Measurements from ENCODE around the gene DDX59. TPM values are rescaled to one million over a fixed set of nuclear protein-coding genes. Genes with fewer than 3 reads are reported as not detected.

The DDX59 gene
- total RNA-seq, 1 experiment from 2014 or later: 16.0 TPM

GRCh38 chr1:200707116-200707515, 37.4 kb upstream of the DDX59 start:
- Histone ChIP-seq H3K79me2 (ENCODE audit: insufficient read depth, low read length) (no peaks in the 10 kb centered on the region), H3K4me1 (ENCODE audit: control insufficient read depth in 1 of 2, insufficient read depth in 2 of 2, low read length in 2 of 2) (no peaks in the 10 kb centered on the region), H3K27me3 (ENCODE audit: insufficient read depth, low read length) (no peaks in the 10 kb centered on the region), H3K27ac (ENCODE audit: low read depth, low read length) (no peak overlapping the region), H3K4me3 (replicated peaks in 1 of 2; ENCODE audit: low read depth in 1 of 2, low read length in 2 of 2) (no peak overlapping the region), H3K9me2 (ENCODE audit: insufficient read depth) (no peaks in the 10 kb centered on the region), H3K9me3 (ENCODE audit: control insufficient read depth in 1 of 2, insufficient read depth in 1 of 2, low read depth in 1 of 2, low read length in 2 of 2) (no peaks in the 10 kb centered on the region), H4K20me1 (ENCODE audit: insufficient read depth) (no peaks in the 10 kb centered on the region), H3K9ac (ENCODE audit: low read length) (no peak overlapping the region), H2AFZ (ENCODE audit: low read depth, low read length, poor library complexity, severe bottlenecking) (no peak overlapping the region), H3K4me2 (ENCODE audit: low read length) (no peak overlapping the region), H3K36me3 (ENCODE audit: control insufficient read depth in 1 of 2, insufficient read depth in 2 of 2, low read length in 2 of 2) (no peaks in the 10 kb centered on the region)
- no peak for ATAC-seq
- intact Hi-C loops (cut with micrococcal nuclease): no loop called here
- TF ChIP-seq FOSL1 (IDR thresholded peaks at IDR 0.05; ENCODE audit: low read depth) (no peak), EZH2 (IDR thresholded peaks at IDR 0.05) (no peak), RAD21 (IDR thresholded peaks at IDR 0.05; ENCODE audit: low read depth) (no peak), POLR2A (IDR thresholded peaks at IDR 0.05; ENCODE audit: borderline replicate concordance, extremely low read depth, insufficient read depth, insufficient read length) (no peak), ATF3 (IDR thresholded peaks at IDR 0.05) (no peak), SIN3A (IDR thresholded peaks at IDR 0.05; ENCODE audit: low read depth) (no peak), SRF (IDR thresholded peaks at IDR 0.05; ENCODE audit: low read depth) (no peak), ZFX (IDR thresholded peaks at IDR 0.05) (no peak), CEBPB (IDR thresholded peaks at IDR 0.05; ENCODE audit: low read depth) (no peak), POLR2AphosphoS5 (IDR thresholded peaks at IDR 0.05; ENCODE audit: low read depth, low read length) (no peak), SP1 (IDR thresholded peaks at IDR 0.05; ENCODE audit: low read depth) (no peak)
- TF ChIP-seq, protein P1, sequence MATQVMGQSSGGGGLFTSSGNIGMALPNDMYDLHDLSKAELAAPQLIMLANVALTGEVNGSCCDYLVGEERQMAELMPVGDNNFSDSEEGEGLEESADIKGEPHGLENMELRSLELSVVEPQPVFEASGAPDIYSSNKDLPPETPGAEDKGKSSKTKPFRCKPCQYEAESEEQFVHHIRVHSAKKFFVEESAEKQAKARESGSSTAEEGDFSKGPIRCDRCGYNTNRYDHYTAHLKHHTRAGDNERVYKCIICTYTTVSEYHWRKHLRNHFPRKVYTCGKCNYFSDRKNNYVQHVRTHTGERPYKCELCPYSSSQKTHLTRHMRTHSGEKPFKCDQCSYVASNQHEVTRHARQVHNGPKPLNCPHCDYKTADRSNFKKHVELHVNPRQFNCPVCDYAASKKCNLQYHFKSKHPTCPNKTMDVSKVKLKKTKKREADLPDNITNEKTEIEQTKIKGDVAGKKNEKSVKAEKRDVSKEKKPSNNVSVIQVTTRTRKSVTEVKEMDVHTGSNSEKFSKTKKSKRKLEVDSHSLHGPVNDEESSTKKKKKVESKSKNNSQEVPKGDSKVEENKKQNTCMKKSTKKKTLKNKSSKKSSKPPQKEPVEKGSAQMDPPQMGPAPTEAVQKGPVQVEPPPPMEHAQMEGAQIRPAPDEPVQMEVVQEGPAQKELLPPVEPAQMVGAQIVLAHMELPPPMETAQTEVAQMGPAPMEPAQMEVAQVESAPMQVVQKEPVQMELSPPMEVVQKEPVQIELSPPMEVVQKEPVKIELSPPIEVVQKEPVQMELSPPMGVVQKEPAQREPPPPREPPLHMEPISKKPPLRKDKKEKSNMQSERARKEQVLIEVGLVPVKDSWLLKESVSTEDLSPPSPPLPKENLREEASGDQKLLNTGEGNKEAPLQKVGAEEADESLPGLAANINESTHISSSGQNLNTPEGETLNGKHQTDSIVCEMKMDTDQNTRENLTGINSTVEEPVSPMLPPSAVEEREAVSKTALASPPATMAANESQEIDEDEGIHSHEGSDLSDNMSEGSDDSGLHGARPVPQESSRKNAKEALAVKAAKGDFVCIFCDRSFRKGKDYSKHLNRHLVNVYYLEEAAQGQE (IDR thresholded peaks at IDR 0.05; ENCODE audit: low read depth): no peak
- TF ChIP-seq, protein P2, sequence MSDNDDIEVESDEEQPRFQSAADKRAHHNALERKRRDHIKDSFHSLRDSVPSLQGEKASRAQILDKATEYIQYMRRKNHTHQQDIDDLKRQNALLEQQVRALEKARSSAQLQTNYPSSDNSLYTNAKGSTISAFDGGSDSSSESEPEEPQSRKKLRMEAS (IDR thresholded peaks at IDR 0.05): no peak
- ChIA-PET CTCF (no interaction called here), RAD21 (ENCODE audit: low non-redundant PET in 1 of 2, low total read pairs in 2 of 2, uncharacterized antibody in 2 of 2, unreplicated experiment in 2 of 2) (no interaction called here), POLR2A (no interaction called here)
- no TSS peak for BruUV-seq (replicated peaks)
- DNase-seq (ENCODE audit: low read depth, low spot score): no peak
